Stimulated activated naive CD4-positive, alpha-beta T cell (primary cell): ENCODE results near the gene UXT.
"Not testable (repeated sequence)": the region's sequence is repeated elsewhere in the genome, so short reads cannot be mapped to it uniquely, and the experiment has no call there.

Source experiments
- DNase-seq, 6 experiments: peaks; one replicate each; lab custom pipeline; 2025; lab: John Stamatoyannopoulos, UW

The UXT gene, protein sequence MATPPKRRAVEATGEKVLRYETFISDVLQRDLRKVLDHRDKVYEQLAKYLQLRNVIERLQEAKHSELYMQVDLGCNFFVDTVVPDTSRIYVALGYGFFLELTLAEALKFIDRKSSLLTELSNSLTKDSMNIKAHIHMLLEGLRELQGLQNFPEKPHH

GRCh38 chrX:47658684-47659420, at the start of gene UXT:
TSS of gene UXT (minus strand) at chrX:47659180. CDS start at chrX:47658927, 253 bp downstream.
- peak; percentile 83 to 92 (median 90) for DNase-seq

GRCh38 chrX:47707031-47707780, 48.2 kb upstream of the UXT start:
- no peak for DNase-seq

DNA sequence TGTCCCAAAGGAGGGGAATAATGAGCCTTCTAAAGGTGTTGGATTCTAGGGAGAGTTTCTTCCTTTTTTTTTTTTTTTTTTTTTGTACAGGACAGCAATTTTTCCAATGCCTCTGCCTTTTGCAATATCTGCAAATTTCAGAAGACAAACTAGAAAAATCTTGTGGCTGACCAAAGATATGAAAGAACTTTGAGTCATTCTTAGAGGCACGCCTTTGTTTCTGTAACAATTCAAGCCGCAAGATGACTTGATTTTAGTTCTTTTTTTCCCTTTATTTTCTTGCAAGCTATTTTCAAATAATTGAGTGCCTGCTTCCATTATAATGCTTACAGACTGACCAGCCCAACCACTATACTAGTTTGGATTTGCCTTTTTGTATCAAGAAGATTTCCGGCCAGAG, 47.6 kb upstream of the UXT start:
- DNase-seq: no peak

GRCh38 chrX:47704736-47705135, 45.8 kb upstream of the UXT start:
- DNase-seq: no peak

DNA sequence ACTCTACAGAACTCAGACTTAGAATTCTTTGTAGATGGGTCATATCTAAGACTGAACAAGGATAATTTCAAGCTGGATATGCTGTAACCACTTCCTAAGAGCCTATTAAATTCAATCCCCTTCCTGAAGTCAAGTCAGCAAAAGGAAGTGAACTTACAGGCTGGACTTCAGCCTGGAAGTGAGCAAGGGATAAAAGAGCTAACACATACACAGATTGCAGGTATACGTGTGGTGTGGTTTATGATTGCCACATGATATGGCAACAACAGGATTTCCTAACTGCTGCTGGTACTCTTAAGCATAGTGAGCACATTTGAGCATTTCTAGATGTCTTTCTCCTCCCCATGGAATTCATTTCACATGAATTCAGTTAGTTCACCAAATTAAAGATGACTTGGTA, 38.2 kb upstream of the UXT start:
- DNase-seq: no peak

DNA sequence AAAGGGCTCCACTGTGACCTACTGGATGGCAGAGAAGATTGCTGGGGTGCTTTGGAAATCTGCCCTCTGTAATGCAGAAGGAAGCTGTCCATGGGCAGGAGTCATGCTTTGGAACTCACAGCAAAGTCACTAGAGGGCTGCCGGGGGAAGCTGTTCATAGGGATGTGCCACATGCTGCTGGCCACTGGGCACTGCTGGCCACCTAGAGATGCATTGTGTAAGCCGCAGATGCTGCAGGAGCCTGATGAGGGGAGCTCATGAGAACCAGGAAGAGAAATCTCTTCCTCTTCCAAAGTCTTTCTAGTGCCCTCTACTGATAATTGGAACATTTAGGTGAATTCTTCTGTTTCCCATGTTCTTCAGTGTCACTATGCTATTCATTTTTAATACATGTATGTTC, 31.2 kb upstream of the UXT start:
- DNase-seq: no peak

DNA sequence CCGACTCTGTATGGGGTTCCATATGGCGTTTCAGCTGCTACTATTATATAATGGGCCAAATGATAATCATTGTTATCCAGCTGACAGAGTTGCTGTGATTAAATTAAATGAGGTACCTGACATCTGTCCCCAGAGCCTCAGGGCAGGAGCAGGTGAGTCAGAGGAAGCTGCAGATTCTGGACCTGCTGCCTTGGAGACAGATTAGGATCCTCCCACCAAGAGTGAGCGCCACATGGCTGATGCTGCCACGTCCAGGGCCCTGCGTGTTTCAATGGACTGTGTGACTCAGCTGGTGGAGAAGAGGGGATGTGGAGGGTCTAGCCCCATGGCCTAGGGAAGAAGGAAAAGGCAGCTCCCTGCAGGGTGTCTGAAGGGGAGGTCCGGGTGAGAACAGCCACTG, 28.3 kb upstream of the UXT start:
- no peak for DNase-seq

GRCh38 chrX:47683829-47684205, 24.8 kb upstream of the UXT start:
- DNase-seq: no peak

- DNase-seq: no peak
Observed at GRCh38 chrX:47683184-47683828, 24.3 kb upstream of the UXT start.

DNA sequence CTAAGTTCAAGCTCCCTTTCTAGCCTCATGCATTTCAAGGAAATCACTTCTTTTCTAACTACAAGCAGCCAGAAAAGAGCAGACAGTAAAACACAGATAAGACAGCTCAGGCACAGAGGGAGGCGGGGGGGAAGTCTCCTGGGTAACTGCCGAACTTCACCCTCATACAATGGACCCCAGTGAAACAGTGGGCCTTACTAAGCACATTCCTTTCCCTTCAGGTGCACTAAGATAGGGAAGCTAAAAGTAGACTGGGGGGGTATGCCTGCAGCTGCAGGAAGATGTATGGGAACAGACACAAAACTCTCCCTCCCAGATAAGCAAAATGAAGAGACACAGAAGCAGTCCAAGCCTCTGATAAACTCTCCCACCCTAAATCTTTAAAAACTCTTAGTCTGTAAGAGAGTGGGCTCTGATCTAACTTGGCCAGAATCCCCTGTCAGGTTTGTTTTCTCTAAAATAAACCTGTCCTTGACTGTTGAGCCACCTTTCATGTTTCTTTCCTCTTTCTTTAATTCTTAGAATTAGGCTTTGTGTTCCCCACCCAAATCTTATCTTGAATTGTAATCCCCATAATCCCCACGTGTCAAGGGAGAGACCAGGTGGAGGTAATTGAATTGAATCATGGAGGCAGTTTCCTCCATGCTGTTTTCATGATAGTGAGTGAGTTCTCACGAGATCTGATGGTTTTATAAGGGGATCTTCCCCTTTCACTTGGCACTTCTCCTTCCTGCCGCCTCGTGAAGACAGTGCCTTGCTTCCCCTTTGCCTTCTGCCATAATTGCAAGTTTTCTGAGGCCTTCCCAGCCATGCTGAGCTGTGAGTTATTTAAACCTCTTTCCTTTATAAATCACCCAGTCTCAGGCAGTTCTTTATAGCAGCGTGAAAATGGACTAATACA, 17.2 kb upstream of the UXT start:
- DNase-seq: not testable (repeated sequence)

DNA sequence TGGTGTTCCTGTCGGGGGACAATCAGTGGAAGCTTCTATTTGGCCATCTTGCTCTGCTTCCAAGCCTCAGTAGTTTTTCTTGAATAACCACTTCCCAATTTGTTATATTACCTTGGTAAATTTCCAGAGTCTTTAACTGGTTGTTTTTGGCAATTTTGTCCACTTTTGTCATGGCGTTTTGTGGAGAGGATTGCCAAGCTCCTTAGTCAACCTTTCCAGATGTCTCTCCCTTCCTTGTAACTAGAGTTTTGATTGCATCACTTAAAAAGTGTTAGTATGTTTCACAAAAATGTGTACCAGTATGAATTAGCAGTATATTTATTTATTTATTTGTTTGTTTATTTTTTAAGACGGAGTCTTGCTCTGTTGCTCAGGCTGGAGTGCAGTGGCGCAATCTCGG, 15.8 kb upstream of the UXT start:
- no peak for DNase-seq

DNA sequence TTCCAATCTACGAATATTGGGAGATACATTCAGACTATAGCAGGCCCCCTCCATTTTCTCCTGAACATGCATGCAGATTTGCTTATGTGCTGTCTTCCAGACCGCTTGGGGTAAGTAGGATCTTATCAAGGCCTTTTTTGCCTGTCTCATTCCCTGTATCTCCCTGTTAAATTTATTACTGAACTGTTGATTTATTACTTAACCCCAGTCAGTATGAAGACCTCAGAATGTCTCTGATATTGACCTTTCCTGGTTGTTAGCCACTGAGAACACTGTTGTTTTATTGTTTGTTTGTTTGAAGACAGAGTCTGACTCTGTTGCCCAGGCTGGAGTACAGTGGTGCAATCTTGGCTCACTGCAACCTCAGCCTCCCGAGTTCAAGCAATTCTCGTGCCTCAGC, 6.8 kb upstream of the UXT start:
- DNase-seq: not testable (repeated sequence)

GRCh38 chrX:47664737-47665136, 5.8 kb upstream of the UXT start:
- DNase-seq: no peak

GRCh38 chrX:47662144-47662657, 3.2 kb upstream of the UXT start:
- no peak for DNase-seq

DNA sequence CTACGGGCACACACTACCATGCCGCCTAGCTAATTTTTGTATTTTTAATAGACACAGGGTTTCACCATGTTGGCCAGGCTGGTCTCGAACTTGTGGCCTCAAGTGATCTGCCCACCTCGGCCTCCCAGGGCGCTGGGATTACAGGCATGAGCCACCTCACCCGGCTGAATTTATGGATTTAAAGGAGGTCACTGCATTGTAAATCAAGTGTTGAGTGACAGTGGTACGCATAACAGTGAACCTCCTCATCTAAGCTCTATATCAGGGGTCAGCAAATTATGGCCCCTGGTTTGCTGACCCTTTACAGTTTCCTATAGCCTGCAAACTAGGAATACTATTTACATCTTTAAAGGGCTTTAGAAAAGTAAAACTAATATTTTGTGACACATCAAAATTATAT, 2.6 kb upstream of the UXT start:
- no peak for DNase-seq

GRCh38 chrX:47659421-47659726, 394 bp upstream of the UXT start:
- no peak for DNase-seq

DNA sequence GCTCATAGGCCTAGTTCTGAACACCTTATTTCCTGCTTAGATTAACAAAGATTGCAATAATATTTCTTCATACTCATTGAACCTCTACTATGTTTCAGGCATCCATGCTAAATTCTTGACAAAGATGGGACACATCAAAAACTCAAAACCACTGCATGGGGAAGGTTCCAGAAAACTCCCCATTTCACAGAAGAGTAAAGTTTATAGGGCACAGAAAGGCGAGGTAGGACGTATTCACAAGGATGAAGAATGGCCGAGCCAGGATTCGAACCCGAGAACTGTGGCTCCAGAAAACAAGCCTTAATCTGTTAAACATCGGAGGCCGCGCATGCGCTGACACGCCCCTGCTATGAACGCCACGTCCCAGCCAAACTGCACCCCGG, 688 bp downstream of the UXT start:
- no peak for DNase-seq

GRCh38 chrX:47651043-47651905, 7.7 kb downstream of the UXT start:
- DNase-seq: no peak

- peak; percentile 78 to 91 (median 87) for DNase-seq
Observed at GRCh38 chrX:47650164-47651042, 8.6 kb downstream of the UXT start, which contains the start of gene ELK1. TSS of gene ELK1 (minus strand) at chrX:47650563. CDS start at chrX:47641441, 9,122 bp downstream.

DNA sequence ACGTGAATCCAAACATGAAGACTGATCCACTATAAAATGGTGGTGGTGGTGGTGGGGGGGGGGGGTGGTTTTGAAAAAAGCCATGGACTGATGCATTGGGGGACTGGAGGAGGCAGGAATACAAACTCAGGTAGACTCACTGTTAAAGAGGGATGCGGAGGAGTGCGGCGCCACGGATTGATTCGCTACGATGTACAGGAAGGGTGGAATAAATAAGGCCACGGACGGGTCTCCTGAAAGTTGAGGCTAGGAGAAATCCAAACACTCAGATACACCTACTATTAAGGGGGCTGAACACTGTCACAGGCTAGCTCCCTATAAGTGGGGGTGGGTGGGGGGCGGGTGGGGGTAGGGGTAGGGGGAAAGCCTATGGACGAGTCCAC, 9.2 kb downstream of the UXT start:
- DNase-seq: no peak
